H1 (cell line): Measurements from ENCODE around the gene MRPS10. TPM values are rescaled to one million over a fixed set of nuclear protein-coding genes. Genes with fewer than 3 reads are reported as not detected.

ENCODE experiments used
- CTCF ChIA-PET: fragments of 300-600 bp; sonication (Branson Sonifier 250); formaldehyde crosslinking; loops from one replicate; lab custom pipeline; 2021; ENCODE audit not compliant: partially characterized antibody; lab: Charles Lee
- POLR2A ChIA-PET: fragments of 300-600 bp; sonication (Branson Sonifier 250); formaldehyde crosslinking; loops from one replicate; lab custom pipeline; 2021; ENCODE audit warnings: inconsistent platforms; ENCODE audit not compliant: partially characterized antibody; lab: Charles Lee
- DNase-seq, 2 experiments: peaks; one replicate each; pipeline versions ENCODE4 v3.0.0 to v3.0.0-alpha.2; 2010 to 2022; ENCODE audit warnings: low spot score in 2 of 2, low read depth in 1 of 2, mixed read lengths in 1 of 2
- FAIRE-seq: peaks from 2 replicates; lab custom pipeline; 2011; peaks lifted over from hg19 to GRCh38; lab: Jason Lieb, UNC
- H2AFZ ChIP-seq: 2 replicates; pipeline ENCODE4 v1.8.1; 2012; ENCODE audit warnings: low read length, inconsistent platforms
- H2AK5ac ChIP-seq: 2 replicates; pipeline ENCODE4 v1.6.1; 2013; ENCODE audit warnings: low read depth, low read length
- H2BK120ac ChIP-seq: replicated peaks from 2 replicates; pipeline ENCODE3; 2013; ENCODE audit warnings: low read depth, low read length, inconsistent platforms
- H2BK12ac ChIP-seq: 2 replicates; pipeline ENCODE4 v1.6.1; 2013; ENCODE audit warnings: low read depth, low read length
- H2BK15ac ChIP-seq: 2 replicates; pipeline ENCODE4 v1.6.1; 2013; ENCODE audit warnings: low read length
- H2BK20ac ChIP-seq: 2 replicates; pipeline ENCODE4 v1.6.1; 2013; ENCODE audit warnings: low read length
- H2BK5ac ChIP-seq: 2 replicates; pipeline ENCODE4 v1.6.1; 2013; ENCODE audit warnings: low read depth, low read length
- H3K14ac ChIP-seq: 2 replicates; pipeline ENCODE4 v1.6.1; 2013; ENCODE audit warnings: inconsistent platforms; ENCODE audit not compliant: insufficient read length
- H3K18ac ChIP-seq: 2 replicates; pipeline ENCODE4 v1.6.1; 2013; ENCODE audit warnings: low read length; ENCODE audit errors: extremely low read depth
- H3K23ac ChIP-seq: 2 replicates; pipeline ENCODE4 v1.6.1; 2013; ENCODE audit warnings: inconsistent platforms; ENCODE audit not compliant: insufficient read length
- H3K23me2 ChIP-seq: 2 replicates; pipeline ENCODE4 v1.6.1; 2013; ENCODE audit warnings: low read depth, low read length
- H3K27ac ChIP-seq: 2 replicates; pipeline ENCODE4 v1.6.1; 2011; ENCODE audit warnings: low read depth, low read length, inconsistent platforms
- H3K27me3 ChIP-seq, 4 experiments: replicated peaks in 1 of 4; 1 replicate in 1 of 4; 2 replicates in 3 of 4; pipeline versions ENCODE4 v1.6.1 to v1.8.1; 2011 to 2013; ENCODE audit warnings: low read length in 3 of 4, mild to moderate bottlenecking in 3 of 4, inconsistent platforms in 2 of 4, mixed read lengths in 2 of 4, moderate library complexity in 1 of 4; ENCODE audit not compliant: control insufficient read depth in 3 of 4, insufficient read depth in 3 of 4; ENCODE audit errors: extremely low read depth in 1 of 4
- H3K36me3 ChIP-seq, 4 experiments: 2 replicates each; pipeline versions ENCODE4 v1.6.1 to v1.8.1; 2011 to 2013; ENCODE audit warnings: mild to moderate bottlenecking in 4 of 4, low read length in 3 of 4, moderate library complexity in 2 of 4, control low read depth in 1 of 4, inconsistent platforms in 1 of 4; ENCODE audit not compliant: insufficient read depth in 4 of 4, control insufficient read depth in 2 of 4
- H3K4ac ChIP-seq: replicated peaks from 2 replicates; pipeline ENCODE3; 2013; ENCODE audit warnings: low read length, low read depth, mixed read lengths, inconsistent platforms; ENCODE audit not compliant: insufficient read length
- H3K4me1 ChIP-seq, 4 experiments: replicated peaks in 1 of 4; 1 replicate in 1 of 4; 2 replicates in 3 of 4; pipeline versions ENCODE4 v1.6.1 to v1.8.1; 2011 to 2013; ENCODE audit warnings: low read length in 3 of 4, inconsistent platforms in 2 of 4, mixed read lengths in 1 of 4; ENCODE audit not compliant: insufficient read depth in 4 of 4, control insufficient read depth in 3 of 4
- H3K4me2 ChIP-seq, 2 experiments: 2 replicates each; pipeline versions ENCODE4 v1.6.1 to v1.8.1; 2011 to 2013; ENCODE audit warnings: low read depth in 2 of 2, low read length in 2 of 2, control low read depth in 1 of 2, inconsistent platforms in 1 of 2, mild to moderate bottlenecking in 1 of 2; ENCODE audit not compliant: insufficient read depth in 1 of 2
- H3K4me3 ChIP-seq, 4 experiments: fragments of 200-600, 300-600 bp in 1 of 4; sonication (generic), shearing (Covaris generic), sonication (Bioruptor Twin) in 1 of 4; 2 replicates each; pipeline versions ENCODE4 v1.5.1 to v1.8.1; 2011 to 2016; ENCODE audit warnings: low read length in 4 of 4, low read depth in 3 of 4, control low read depth in 2 of 4, inconsistent platforms in 2 of 4, mild to moderate bottlenecking in 2 of 4, mixed read lengths in 1 of 4, moderate library complexity in 1 of 4; ENCODE audit not compliant: insufficient read depth in 2 of 4; ENCODE audit errors: extremely low read depth in 1 of 4
- H3K56ac ChIP-seq: replicated peaks from 2 replicates; pipeline ENCODE3; 2013; ENCODE audit warnings: low read depth, mild to moderate bottlenecking, mixed read lengths, low read length, inconsistent platforms; ENCODE audit not compliant: insufficient read length
- H3K79me1 ChIP-seq: 2 replicates; pipeline ENCODE4 v1.6.1; 2013; ENCODE audit warnings: low read depth, low read length, control low read depth
- H3K79me2 ChIP-seq, 2 experiments: 2 replicates each; pipeline versions ENCODE4 v1.6.1 to v1.8.1; 2012 to 2013; ENCODE audit warnings: low read length in 2 of 2, mild to moderate bottlenecking in 2 of 2, inconsistent platforms in 1 of 2; ENCODE audit not compliant: insufficient read depth in 2 of 2, control insufficient read depth in 1 of 2
- H3K9ac ChIP-seq, 4 experiments: replicated peaks in 1 of 4; 1 replicate in 1 of 4; 2 replicates in 3 of 4; pipeline versions ENCODE4 v1.6.1 to v1.8.1; 2011 to 2013; ENCODE audit warnings: low read depth in 3 of 4, low read length in 3 of 4, control low read depth in 2 of 4, mild to moderate bottlenecking in 2 of 4, moderate library complexity in 2 of 4, inconsistent platforms in 1 of 4; ENCODE audit errors: extremely low read depth in 1 of 4
- H3K9me3 ChIP-seq, 2 experiments: 2 replicates each; pipeline versions ENCODE4 v1.6.1 to v1.8.1; 2012 to 2013; ENCODE audit warnings: mild to moderate bottlenecking in 2 of 2, moderate library complexity in 2 of 2, control low read depth in 1 of 2, inconsistent platforms in 1 of 2, low read depth in 1 of 2, low read length in 1 of 2, mixed read lengths in 1 of 2; ENCODE audit not compliant: insufficient read depth in 2 of 2
- H4K20me1 ChIP-seq, 2 experiments: replicated peaks in 1 of 2; 2 replicates each; pipeline versions ENCODE3 to v1.8.1; 2011 to 2013; ENCODE audit warnings: inconsistent platforms in 2 of 2, low read length in 2 of 2, mild to moderate bottlenecking in 1 of 2; ENCODE audit not compliant: insufficient read depth in 2 of 2, control insufficient read depth in 1 of 2
- H4K5ac ChIP-seq: 2 replicates; pipeline ENCODE4 v1.6.1; 2013; ENCODE audit warnings: low read length, low read depth, mixed read lengths, inconsistent platforms; ENCODE audit not compliant: insufficient read length
- H4K8ac ChIP-seq: 2 replicates; pipeline ENCODE4 v1.8.0; 2013; ENCODE audit warnings: mild to moderate bottlenecking, moderate library complexity, low read length, inconsistent platforms; ENCODE audit not compliant: insufficient read depth; ENCODE audit errors: extremely low read depth
- H4K91ac ChIP-seq: replicated peaks from 2 replicates; pipeline ENCODE3; 2013; ENCODE audit warnings: low read length, mixed read lengths, inconsistent platforms; ENCODE audit not compliant: insufficient read length
- ASH2L ChIP-seq: fragments of 200-600, 300-600 bp; sonication (generic); IDR thresholded peaks from one replicate; pipeline ENCODE4 v1.7.1; 2017; ENCODE audit warnings: low read length
- BACH1 ChIP-seq: IDR thresholded peaks from 2 replicates; pipeline ENCODE4 v1.6.1; 2012; ENCODE audit warnings: low read length, improper control_type of control experiment
- CBX5 ChIP-seq: fragments of 300-800, 300-1000 bp; sonication (generic); IDR thresholded peaks from 2 replicates; pipeline ENCODE4 v1.7.1; 2016; ENCODE audit warnings: antibody characterized with exemption, low read length, low read depth
- CHD1 ChIP-seq: IDR thresholded peaks from 2 replicates; pipeline ENCODE4 v1.6.1; 2012; ENCODE audit warnings: low read depth, low read length, improper control_type of control experiment
- CTBP2 ChIP-seq: IDR thresholded peaks from 2 replicates; pipeline ENCODE4 v1.7.0; 2011; ENCODE audit warnings: borderline replicate concordance, mild to moderate bottlenecking, moderate library complexity, mixed read lengths, low read length; ENCODE audit not compliant: insufficient read depth, insufficient read length
- MAFK ChIP-seq: IDR thresholded peaks from 2 replicates; pipeline ENCODE4 v1.6.1; 2012; ENCODE audit warnings: low read depth, mild to moderate bottlenecking, improper control_type of control experiment, low read length
- NANOG ChIP-seq: IDR thresholded peaks from 2 replicates; pipeline ENCODE4 v1.6.1; 2011; ENCODE audit warnings: low read length, low read depth, mild to moderate bottlenecking, inconsistent platforms; ENCODE audit not compliant: insufficient read depth, poor library complexity, severe bottlenecking
- POLR2AphosphoS5 ChIP-seq: IDR thresholded peaks from 2 replicates; pipeline ENCODE4 v1.6.1; 2011; ENCODE audit warnings: low read depth, low read length
- RNF2 ChIP-seq: fragments of 200-900, 300-1000 bp; sonication (generic); IDR thresholded peaks from 2 replicates; pipeline ENCODE4 v1.7.1; 2016; ENCODE audit warnings: borderline replicate concordance, low read depth, mild to moderate bottlenecking, antibody characterized with exemption, low read length; ENCODE audit not compliant: poor library complexity, severe bottlenecking; ENCODE audit errors: missing control alignments
- TAF1 ChIP-seq: IDR thresholded peaks from 2 replicates; pipeline ENCODE4 v1.6.1; 2011; ENCODE audit warnings: mild to moderate bottlenecking, low read depth, low read length
- TCF12 ChIP-seq: IDR thresholded peaks from 2 replicates; pipeline ENCODE4 v1.6.1; 2011; ENCODE audit warnings: low read depth, mild to moderate bottlenecking, low read length
- WGBS, 2 experiments: shearing (Covaris generic) in 1 of 2; methylation state at CpG; one replicate each; pipeline versions ENCODE4 v1.1.6 to v1.1.7; 2013 to 2015; ENCODE audit warnings: low lambda C conversion rate in 2 of 2, mixed read lengths in 2 of 2, inconsistent platforms in 1 of 2, low coverage in 1 of 2, missing lambda C conversion rate in 1 of 2; ENCODE audit not compliant: insufficient replicate concordance in 2 of 2, insufficient coverage in 1 of 2, insufficient read length in 1 of 2; ENCODE audit errors: extremely low coverage in 1 of 2, missing lambda C conversion rate in 1 of 2; 5-methylcytosine and 5-hydroxymethylcytosine counted together
- polyA plus RNA-seq, 7 experiments: library from polyadenylated mRNA; depleted of rRNA in 3 of 7; stranded (reverse) in 5 of 7; unstranded in 2 of 7; fragments of >200 nt in 5 of 7; fragments of 200-250 nt in 2 of 7; gene quantifications; 1 replicate in 5 of 7; 2 replicates in 1 of 7; 4 replicates in 1 of 7; pipeline versions ENCODE4 v1.2.1 to v1.2.3, GENCODE V29; 2011 to 2013; ENCODE audit warnings: missing spikeins in 2 of 7, mixed read lengths in 2 of 7
- total RNA-seq: library from RNA; stranded (reverse); fragmentation: NEBNext Ultra II Directional; extraction: Animal tissue kit (Norgen Biotek cat#: 25700); gene quantifications from 2 replicates; pipeline ENCODE4 v1.2.1, GENCODE V29; 2021

The MRPS10 gene
- total and polyA plus RNA-seq, 2 of the 8 experiments (the other 6 are each of a cell fraction or from before 2014, with no cell fraction given), result 20.5 to 33.6 TPM

GRCh38 chr6:42211726-42212125 is 5.9 kb downstream of the MRPS10 start:
- no peak for FAIRE-seq

More at GRCh38 chr6:42211726-42212125, 5.9 kb downstream of the MRPS10 start:
- H4K8ac ChIP-seq, result no peak overlapping the region
- no peak for DNase-seq
- no peaks in the 10 kb centered on the region for H3K79me1 ChIP-seq
- no peak overlapping the region for H3K23ac ChIP-seq
- H3K14ac ChIP-seq, result no peak overlapping the region
- no peaks in the 10 kb centered on the region for H3K27me3 ChIP-seq
- no peak overlapping the region for H2BK15ac ChIP-seq
- whole genome bisulfite sequencing, 2 experiments, result 93% methylated on average over 6 of the region's 6 CpGs; no CpG with 5 or more reads in 1 of the 2 experiments
- H2BK20ac ChIP-seq, result no peak overlapping the region
- no peak overlapping the region for H3K56ac ChIP-seq
- no peak overlapping the region for H3K4me2 ChIP-seq
- H3K4me1 ChIP-seq, result no peaks in the 10 kb centered on the region; a peak in 1 of 7 replicates
- H2AFZ ChIP-seq, result no peak overlapping the region
- no peak overlapping the region for H2BK120ac ChIP-seq
- no peak overlapping the region for H3K4ac ChIP-seq
- POLR2A ChIA-PET, result interaction anchor here (1.0 to 1.4 kb wide), 2 partner anchors 15 to 162 kb away, joined by 3 read pairs; no protein-coding TSS in a partner anchor
- no peak overlapping the region for H4K91ac ChIP-seq
- H3K9me3 ChIP-seq, result no peaks in the 10 kb centered on the region
- H3K4me3 ChIP-seq, result no peak overlapping the region
- no peak overlapping the region for H3K27ac ChIP-seq
- H3K18ac ChIP-seq, result no peak overlapping the region
- H4K20me1 ChIP-seq, result no peaks in the 10 kb centered on the region
- no peak overlapping the region for H2BK5ac ChIP-seq
- H2BK12ac ChIP-seq, result no peak overlapping the region
- no peaks in the 10 kb centered on the region; the same call in 1 of the 2 replicates for H3K23me2 ChIP-seq
- no peak for TF ChIP-seq CTBP2
- no peak for TF ChIP-seq BACH1
- TF ChIP-seq ASH2L, result no peak
- TF ChIP-seq RNF2, result no peak
- TF ChIP-seq TAF1, result no peak
- no peak for TF ChIP-seq TCF12
- no peak for TF ChIP-seq CBX5
- no peak for TF ChIP-seq NANOG
- no peak for TF ChIP-seq POLR2AphosphoS5
- TF ChIP-seq MAFK, result no peak
- TF ChIP-seq CHD1, result no peak
- CTCF ChIA-PET, result interaction anchor here (0.7 to 7.5 kb wide), 7 partner anchors 17 to 136 kb away, joined by 3 to 52 read pairs (median 6); no protein-coding TSS in a partner anchor
- H4K5ac ChIP-seq, result no peak overlapping the region
- H3K36me3 ChIP-seq, result peaks cover 18 to 53% (median 37%) of the 10 kb centered on the region in 4 experiments
- no peak overlapping the region for H3K9ac ChIP-seq
- H2AK5ac ChIP-seq, result no peak overlapping the region
- H3K79me2 ChIP-seq, result peaks cover 0 to 3% of the 10 kb centered on the region in 2 experiments; a peak in 2 of 4 replicates
